ENCODE data around the gene CSNK1A1.

CSNK1A1 gene

GRCh38 chr5:149497357-149497756 is 53.9 kb downstream of the CSNK1A1 start:
- TF ChIP-seq POLR2AphosphoS5 (IDR thresholded peaks at IDR 0.05; ENCODE audit: low read depth, low read length) (no peak), TAF1 (IDR thresholded peaks at IDR 0.05; ENCODE audit: borderline replicate concordance, low read depth, low read length) (no peak), POLR2A (IDR thresholded peaks at IDR 0.05; ENCODE audit: low read depth, low read length) (no peak)
- no peak for DNase-seq (ENCODE audit: insufficient read length)
- FAIRE-seq: no peak

DNA sequence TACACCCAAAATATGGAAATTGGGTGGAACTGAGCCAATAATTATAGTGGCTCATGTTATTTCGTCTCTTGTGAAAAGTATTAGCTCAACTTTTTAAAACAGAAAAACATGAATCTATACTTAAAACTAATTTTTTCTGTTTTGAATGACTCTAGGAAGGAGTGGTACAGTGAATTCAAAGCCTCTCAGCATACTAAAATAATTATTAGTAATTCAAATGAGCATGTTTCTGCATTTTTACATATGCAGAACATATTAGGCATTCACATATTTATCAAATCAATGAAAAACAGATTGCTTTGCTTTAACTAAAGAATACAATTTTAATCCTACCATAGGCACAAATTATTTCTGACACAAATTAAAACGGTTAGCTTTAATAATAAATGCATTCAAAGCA is 54.3 kb downstream of the CSNK1A1 start:
- TF ChIP-seq POLR2AphosphoS5 (IDR thresholded peaks at IDR 0.05; ENCODE audit: low read depth, low read length): no peak
- no peak for TF ChIP-seq POLR2A (IDR thresholded peaks at IDR 0.05; ENCODE audit: low read depth, low read length)
- no peak for TF ChIP-seq TAF1 (IDR thresholded peaks at IDR 0.05; ENCODE audit: borderline replicate concordance, low read depth, low read length)
- DNase-seq (ENCODE audit: insufficient read length): no peak

DNA sequence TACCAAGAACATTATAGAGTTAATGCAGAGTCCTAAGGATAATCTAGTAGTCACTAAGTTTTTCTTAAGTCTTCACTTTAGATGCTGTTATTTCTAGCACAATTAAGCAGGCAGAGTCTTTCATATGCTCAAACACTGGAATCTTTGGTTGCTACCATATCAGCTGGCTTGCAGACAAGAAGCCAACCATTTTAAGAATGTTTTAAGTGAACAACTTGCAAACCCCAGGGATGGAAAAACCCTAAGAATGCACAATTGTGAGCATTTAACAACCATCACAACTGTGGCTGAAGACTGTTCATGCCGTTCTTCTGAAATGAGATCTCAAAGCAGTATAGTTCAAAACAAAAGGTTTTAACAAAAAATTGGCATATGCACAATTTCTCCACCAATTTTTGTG is 55.1 kb downstream of the CSNK1A1 start:
- no peak for FAIRE-seq
- DNase-seq (ENCODE audit: insufficient read length): no peak
- TF ChIP-seq TAF1 (IDR thresholded peaks at IDR 0.05; ENCODE audit: borderline replicate concordance, low read depth, low read length) (no peak), POLR2A (IDR thresholded peaks at IDR 0.05; ENCODE audit: low read depth, low read length) (no peak)

More for the DNA sequence above, 54.3 kb downstream of the CSNK1A1 start:
- FAIRE-seq: no peak

- no peak for FAIRE-seq
- no peak for DNase-seq (ENCODE audit: insufficient read length)
- TF ChIP-seq POLR2A (IDR thresholded peaks at IDR 0.05; ENCODE audit: low read depth, low read length) (no peak), POLR2AphosphoS5 (IDR thresholded peaks at IDR 0.05; ENCODE audit: low read depth, low read length) (no peak), TAF1 (IDR thresholded peaks at IDR 0.05; ENCODE audit: borderline replicate concordance, low read depth, low read length) (no peak)
Observed at GRCh38 chr5:149495673-149496072, 55.6 kb downstream of the CSNK1A1 start.

GRCh38 chr5:149493316-149493715 is 57.9 kb downstream of the CSNK1A1 start:
- TF ChIP-seq POLR2A (IDR thresholded peaks at IDR 0.05; ENCODE audit: low read depth, low read length) (no peak), POLR2AphosphoS5 (IDR thresholded peaks at IDR 0.05; ENCODE audit: low read depth, low read length) (no peak), TAF1 (IDR thresholded peaks at IDR 0.05; ENCODE audit: borderline replicate concordance, low read depth, low read length) (no peak)
- FAIRE-seq (no peak), DNase-seq (ENCODE audit: insufficient read length) (no peak)

DNA sequence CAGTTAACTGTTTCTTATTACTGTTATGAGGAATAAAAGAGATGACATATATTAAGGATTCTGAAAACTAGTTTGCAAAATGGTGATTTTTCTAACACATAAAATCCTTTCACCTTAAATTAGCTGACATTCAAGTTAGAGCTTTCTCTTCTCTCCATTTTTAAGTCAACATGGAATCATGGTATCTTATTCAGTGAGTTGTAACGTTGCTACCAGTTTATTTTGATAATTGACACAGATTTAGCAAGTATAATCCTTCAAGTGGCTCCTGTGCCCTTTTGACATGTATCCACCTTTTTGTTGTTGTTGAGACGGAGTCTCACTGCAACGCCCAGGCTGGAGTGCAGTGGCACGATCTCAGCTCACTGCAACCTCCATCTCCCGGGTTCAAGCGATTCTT is 58.5 kb downstream of the CSNK1A1 start:
- DNase-seq (ENCODE audit: insufficient read length): no peak
- no peak for TF ChIP-seq POLR2AphosphoS5 (IDR thresholded peaks at IDR 0.05; ENCODE audit: low read depth, low read length)
- TF ChIP-seq POLR2A (IDR thresholded peaks at IDR 0.05; ENCODE audit: low read depth, low read length): no peak
- TF ChIP-seq TAF1 (IDR thresholded peaks at IDR 0.05; ENCODE audit: borderline replicate concordance, low read depth, low read length): no peak
- FAIRE-seq: no peak

DNA sequence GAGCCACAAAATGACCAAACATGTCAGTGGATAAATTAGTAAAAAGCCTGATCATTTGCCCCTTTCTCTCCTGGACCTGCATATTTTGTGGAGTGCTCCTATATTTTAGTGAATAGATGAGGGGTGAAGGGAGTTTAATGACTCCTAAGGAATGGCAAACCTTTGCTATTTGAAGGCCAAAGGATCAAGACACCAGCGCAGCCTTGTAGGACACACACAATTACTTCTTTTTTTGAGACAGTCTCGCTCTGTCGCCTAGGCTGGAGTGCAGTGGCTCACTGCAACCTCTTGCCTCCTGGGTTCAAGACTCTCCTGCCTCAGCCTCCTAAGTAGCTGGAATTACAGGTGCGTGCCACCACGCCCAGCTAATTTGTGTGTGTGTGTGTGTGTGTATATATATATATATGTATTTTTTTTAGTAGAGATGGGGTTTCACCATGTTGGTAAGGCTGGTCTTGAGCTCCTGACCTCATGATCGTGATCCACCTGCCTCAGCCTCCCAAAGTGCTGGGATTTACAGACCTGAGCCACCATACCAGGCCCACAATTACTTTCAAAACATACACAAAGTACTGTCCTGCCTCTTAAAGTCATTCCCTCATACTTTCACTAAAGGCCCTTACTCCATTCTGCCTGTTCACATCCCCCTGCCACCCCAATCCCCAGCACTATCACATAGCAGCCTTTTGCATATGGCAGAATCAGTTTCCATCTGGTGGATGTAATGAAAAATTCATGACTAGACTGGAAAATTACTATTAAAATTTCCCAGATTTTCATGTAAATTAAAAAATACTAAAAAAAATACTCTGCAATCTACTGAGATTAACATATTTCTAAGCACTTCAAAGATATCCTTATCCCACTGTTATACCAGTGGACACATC is 60.4 kb downstream of the CSNK1A1 start:
- DNase-seq (ENCODE audit: insufficient read length) (no peak), FAIRE-seq (no peak)
- peak; percentile 59; the same call in 1 of the 2 replicates for TF ChIP-seq POLR2AphosphoS5 (IDR thresholded peaks at IDR 0.05; ENCODE audit: low read depth, low read length)
- no peak for TF ChIP-seq POLR2A (IDR thresholded peaks at IDR 0.05; ENCODE audit: low read depth, low read length)
- TF ChIP-seq TAF1 (IDR thresholded peaks at IDR 0.05; ENCODE audit: borderline replicate concordance, low read depth, low read length): no peak

- DNase-seq (ENCODE audit: insufficient read length): no peak
- no peak for FAIRE-seq
- no peak for TF ChIP-seq POLR2AphosphoS5 (IDR thresholded peaks at IDR 0.05; ENCODE audit: low read depth, low read length)
- TF ChIP-seq TAF1 (IDR thresholded peaks at IDR 0.05; ENCODE audit: borderline replicate concordance, low read depth, low read length): no peak
- TF ChIP-seq POLR2A (IDR thresholded peaks at IDR 0.05; ENCODE audit: low read depth, low read length): no peak
Observed at GRCh38 chr5:149489605-149490037, 61.6 kb downstream of the CSNK1A1 start.

DNA sequence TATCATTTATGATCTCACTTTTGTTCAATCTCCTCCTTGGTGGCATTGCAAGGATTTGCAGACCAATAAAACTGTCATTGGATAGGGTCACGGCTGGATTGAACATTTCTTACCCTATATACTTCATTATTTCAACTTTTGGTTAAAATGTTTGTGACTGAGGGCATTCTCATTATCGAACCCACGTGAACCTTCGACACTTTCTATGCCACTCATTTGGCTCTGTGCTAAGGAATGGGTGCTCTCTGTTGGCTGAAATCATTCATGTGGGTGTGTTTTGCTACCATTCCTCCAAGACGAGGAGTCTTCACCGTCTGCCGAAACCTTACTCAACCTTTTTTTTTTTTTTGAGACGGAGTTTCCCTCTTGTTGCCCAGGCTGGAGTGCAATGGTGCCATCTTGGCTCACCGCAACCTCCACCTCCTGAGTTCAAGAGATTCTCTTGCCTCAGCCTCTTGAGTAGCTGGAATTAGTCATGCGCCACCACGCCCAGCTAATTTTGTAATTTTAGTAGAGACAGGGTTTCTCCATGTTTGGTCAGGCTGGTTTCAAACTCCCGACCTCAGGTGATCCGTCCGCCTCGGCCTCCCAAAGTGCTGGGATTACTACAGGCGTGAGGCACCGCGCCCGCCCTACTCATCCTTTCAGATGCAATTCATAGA is 62.5 kb downstream of the CSNK1A1 start:
- FAIRE-seq (no peak), DNase-seq (ENCODE audit: insufficient read length) (no peak)
- TF ChIP-seq POLR2A (IDR thresholded peaks at IDR 0.05; ENCODE audit: low read depth, low read length) (no peak), POLR2AphosphoS5 (IDR thresholded peaks at IDR 0.05; ENCODE audit: low read depth, low read length) (no peak)

GRCh38 chr5:149487672-149488071 is 63.6 kb downstream of the CSNK1A1 start:
- DNase-seq (ENCODE audit: insufficient read length) (no peak), FAIRE-seq (no peak)

DNA sequence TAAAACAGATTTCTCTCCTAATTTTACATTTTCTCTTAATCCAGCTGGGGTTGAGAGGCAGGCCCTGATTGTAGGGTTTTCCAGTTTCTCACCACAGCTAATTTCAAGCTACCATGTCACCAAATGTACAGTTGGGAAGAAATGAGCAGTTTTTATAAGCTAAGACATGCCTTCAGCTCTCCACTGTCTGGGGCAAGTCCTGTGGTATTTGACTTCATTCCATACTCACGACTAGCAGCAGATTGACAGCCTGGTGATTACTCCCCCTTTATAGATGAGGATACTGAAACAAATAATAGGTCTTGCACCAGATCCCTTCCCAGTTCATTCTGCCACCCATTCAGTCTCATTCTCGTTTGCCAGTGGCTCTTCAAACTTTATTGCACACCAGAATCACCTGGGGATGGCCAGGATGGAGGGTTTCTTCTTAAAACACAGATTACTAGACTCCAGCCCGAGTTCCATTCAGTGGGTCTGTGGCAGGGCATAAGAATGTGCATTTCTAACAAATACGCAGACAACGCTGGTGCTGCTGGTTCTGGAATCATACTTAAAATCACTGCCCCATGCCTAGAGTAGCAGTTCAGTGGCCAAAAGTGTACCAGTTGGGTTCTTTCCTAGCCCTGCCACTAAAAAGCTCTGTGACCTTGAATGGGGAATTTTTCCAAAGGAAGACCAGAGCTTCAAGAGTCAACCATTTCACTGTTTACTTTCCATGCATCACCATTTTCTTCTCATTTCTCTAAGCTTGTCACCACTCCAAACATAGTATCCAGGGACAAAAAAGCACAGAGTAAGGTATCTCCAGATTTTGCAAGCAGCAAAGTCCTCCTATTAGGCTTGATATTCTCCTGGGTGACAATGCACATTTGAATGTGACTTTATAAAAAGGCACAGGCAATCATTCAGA is 64.3 kb downstream of the CSNK1A1 start:
- FAIRE-seq (no peak), DNase-seq (ENCODE audit: insufficient read length) (no peak)
- no peak for TF ChIP-seq POLR2A (IDR thresholded peaks at IDR 0.05; ENCODE audit: low read depth, low read length)
- TF ChIP-seq POLR2AphosphoS5 (IDR thresholded peaks at IDR 0.05; ENCODE audit: low read depth, low read length): no peak
- no peak for TF ChIP-seq TAF1 (IDR thresholded peaks at IDR 0.05; ENCODE audit: borderline replicate concordance, low read depth, low read length)

More at GRCh38 chr5:149487672-149488071, 63.6 kb downstream of the CSNK1A1 start:
- no peak for TF ChIP-seq POLR2A (IDR thresholded peaks at IDR 0.05; ENCODE audit: low read depth, low read length)
- TF ChIP-seq TAF1 (IDR thresholded peaks at IDR 0.05; ENCODE audit: borderline replicate concordance, low read depth, low read length): no peak
- TF ChIP-seq POLR2AphosphoS5 (IDR thresholded peaks at IDR 0.05; ENCODE audit: low read depth, low read length): no peak

Measured in GM12892 (cell line).